Measurements from ENCODE around the gene AIRE. TPM values are rescaled to one million over a fixed set of nuclear protein-coding genes. Genes with fewer than 3 reads are reported as not detected.
"Not testable (repeated sequence)": the region's sequence is repeated elsewhere in the genome, so short reads cannot be mapped to it uniquely, and the experiment has no call there.

Gene AIRE
- total RNA-seq, 1 experiment from 2014 or later: not detected

- no peak for DNase-seq (ENCODE audit: low read depth, low spot score)
Measured at GRCh38 chr21:44262338-44263056, 23.2 kb upstream of the AIRE start.

GRCh38 chr21:44263221-44263760 is 22.4 kb upstream of the AIRE start:
- no peak for DNase-seq (ENCODE audit: low read depth, low spot score)
- in situ Hi-C loops (cut with HindIII; ENCODE audit: low pct_unique_long_range_greater_than_20kb, low sequenced_read_pairs): no loop called here

More at GRCh38 chr21:44262338-44263056, 23.2 kb upstream of the AIRE start:
- in situ Hi-C loops (cut with HindIII; ENCODE audit: low pct_unique_long_range_greater_than_20kb, low sequenced_read_pairs): no loop called here

GRCh38 chr21:44263768-44264167 is 21.9 kb upstream of the AIRE start:
- in situ Hi-C loops (cut with HindIII; ENCODE audit: low pct_unique_long_range_greater_than_20kb, low sequenced_read_pairs): no loop called here
- DNase-seq (ENCODE audit: low read depth, low spot score): no peak

GRCh38 chr21:44265734-44266270 is 19.9 kb upstream of the AIRE start:
- in situ Hi-C loops (cut with HindIII; ENCODE audit: low pct_unique_long_range_greater_than_20kb, low sequenced_read_pairs): no loop called here

GRCh38 chr21:44267655-44268142 is 18.0 kb upstream of the AIRE start:
- DNase-seq (ENCODE audit: low read depth, low spot score): peak; percentile 13
- in situ Hi-C loops (cut with HindIII; ENCODE audit: low pct_unique_long_range_greater_than_20kb, low sequenced_read_pairs): no loop called here

More at GRCh38 chr21:44265734-44266270, 19.9 kb upstream of the AIRE start:
- no peak for DNase-seq (ENCODE audit: low read depth, low spot score)

- DNase-seq (ENCODE audit: low read depth, low spot score): no peak
- in situ Hi-C loops (cut with HindIII; ENCODE audit: low pct_unique_long_range_greater_than_20kb, low sequenced_read_pairs): no loop called here
Measured at GRCh38 chr21:44269090-44269489, 16.6 kb upstream of the AIRE start.

- DNase-seq (ENCODE audit: low read depth, low spot score): no peak
- in situ Hi-C loops (cut with HindIII; ENCODE audit: low pct_unique_long_range_greater_than_20kb, low sequenced_read_pairs): no loop called here
Measured at GRCh38 chr21:44271558-44272283, 14.0 kb upstream of the AIRE start.

GRCh38 chr21:44272284-44272858 is 13.3 kb upstream of the AIRE start:
- in situ Hi-C loops (cut with HindIII; ENCODE audit: low pct_unique_long_range_greater_than_20kb, low sequenced_read_pairs): no loop called here
- no peak for DNase-seq (ENCODE audit: low read depth, low spot score)

- no peak for DNase-seq (ENCODE audit: low read depth, low spot score)
- in situ Hi-C loops (cut with HindIII; ENCODE audit: low pct_unique_long_range_greater_than_20kb, low sequenced_read_pairs): no loop called here
Measured at GRCh38 chr21:44273046-44273445, 12.6 kb upstream of the AIRE start.

- in situ Hi-C loops (cut with HindIII; ENCODE audit: low pct_unique_long_range_greater_than_20kb, low sequenced_read_pairs): no loop called here
- DNase-seq (ENCODE audit: low read depth, low spot score): no peak
Measured at GRCh38 chr21:44275041-44275440, 10.6 kb upstream of the AIRE start.

GRCh38 chr21:44279354-44280260 is 6.1 kb upstream of the AIRE start:
- DNase-seq (ENCODE audit: low read depth, low spot score): no peak
- in situ Hi-C loops (cut with HindIII; ENCODE audit: low pct_unique_long_range_greater_than_20kb, low sequenced_read_pairs): no loop called here

- in situ Hi-C loops (cut with HindIII; ENCODE audit: low pct_unique_long_range_greater_than_20kb, low sequenced_read_pairs): no loop called here
- no peak for DNase-seq (ENCODE audit: low read depth, low spot score)
Measured at GRCh38 chr21:44281801-44282200, 3.9 kb upstream of the AIRE start.

- DNase-seq (ENCODE audit: low read depth, low spot score): no peak
- in situ Hi-C loops (cut with HindIII; ENCODE audit: low pct_unique_long_range_greater_than_20kb, low sequenced_read_pairs): no loop called here
Measured at GRCh38 chr21:44282370-44282769, 3.3 kb upstream of the AIRE start.

GRCh38 chr21:44283211-44283785 is 2.4 kb upstream of the AIRE start:
- in situ Hi-C loops (cut with HindIII; ENCODE audit: low pct_unique_long_range_greater_than_20kb, low sequenced_read_pairs): not testable (repeated sequence)

GRCh38 chr21:44283948-44284347 is 1.7 kb upstream of the AIRE start:
- no peak for DNase-seq (ENCODE audit: low read depth, low spot score)

More at GRCh38 chr21:44283211-44283785, 2.4 kb upstream of the AIRE start:
- not testable (repeated sequence) for DNase-seq (ENCODE audit: low read depth, low spot score)

GRCh38 chr21:44286086-44286715 is 525 bp downstream of the AIRE start:
- no peak for DNase-seq (ENCODE audit: low read depth, low spot score)
- in situ Hi-C loops (cut with HindIII; ENCODE audit: low pct_unique_long_range_greater_than_20kb, low sequenced_read_pairs): no loop called here

More at GRCh38 chr21:44283948-44284347, 1.7 kb upstream of the AIRE start:
- in situ Hi-C loops (cut with HindIII; ENCODE audit: low pct_unique_long_range_greater_than_20kb, low sequenced_read_pairs): no loop called here
